Keratinocyte (primary cell): ENCODE results near the gene RNPEPL1. TPM values are rescaled to one million over a fixed set of nuclear protein-coding genes. Genes with fewer than 3 reads are reported as not detected.
A peak's percentile ranks its signal among the peaks of the same experiment; 100 is the strongest.

Source experiments
- DNase-seq: peaks from one replicate; pipeline ENCODE4 v3.0.0-alpha.2; 2011; ENCODE audit warnings: low read depth, missing footprints, low spot score
- FAIRE-seq: peaks from 2 replicates; lab custom pipeline; 2011; peaks lifted over from hg19 to GRCh38; lab: Jason Lieb, UNC
- H2AFZ ChIP-seq: 2 replicates; pipeline ENCODE4 v1.6.0; 2012; ENCODE audit warnings: low read length, control low read depth, inconsistent platforms; ENCODE audit not compliant: control insufficient read depth
- H3K27ac ChIP-seq: 2 replicates; pipeline ENCODE4 v1.5.1; 2011; ENCODE audit warnings: low read length; ENCODE audit not compliant: control insufficient read depth, insufficient read depth
- H3K27me3 ChIP-seq: 3 replicates; pipeline ENCODE4 v1.6.0; 2011; ENCODE audit warnings: low read length; ENCODE audit not compliant: control insufficient read depth, insufficient read depth; ENCODE audit errors: extremely low read depth
- H3K36me3 ChIP-seq, 2 experiments: 2 replicates in 1 of 2; 3 replicates in 1 of 2; pipeline ENCODE4 v1.5.1; 2011; ENCODE audit warnings: low read length in 2 of 2, mild to moderate bottlenecking in 1 of 2; ENCODE audit not compliant: control insufficient read depth in 2 of 2, insufficient read depth in 2 of 2; ENCODE audit errors: extremely low read depth in 1 of 2
- H3K4me1 ChIP-seq: 3 replicates; pipeline ENCODE4 v1.5.1; 2011; ENCODE audit warnings: low read length; ENCODE audit not compliant: control insufficient read depth, insufficient read depth; ENCODE audit errors: extremely low read depth
- H3K4me2 ChIP-seq: 3 replicates; pipeline ENCODE4 v1.6.0; 2011; ENCODE audit warnings: low read depth, low read length; ENCODE audit not compliant: control insufficient read depth, insufficient read depth; ENCODE audit errors: extremely low read depth
- H3K4me3 ChIP-seq, 3 experiments: fragments of 200-600 bp in 1 of 3; sonication (generic) in 1 of 3; 2 replicates in 2 of 3; 3 replicates in 1 of 3; pipeline ENCODE4 v1.5.1; 2011 to 2016; ENCODE audit warnings: low read length in 3 of 3, mild to moderate bottlenecking in 3 of 3, control low read depth in 2 of 3, inconsistent platforms in 1 of 3, low read depth in 1 of 3, mixed read lengths in 1 of 3, mixed run types in 1 of 3, moderate library complexity in 1 of 3; ENCODE audit not compliant: control insufficient read depth in 2 of 3, insufficient read depth in 2 of 3; ENCODE audit errors: extremely low read depth in 1 of 3
- H3K79me2 ChIP-seq: 2 replicates; pipeline ENCODE4 v1.6.0; 2012; ENCODE audit warnings: low read length; ENCODE audit not compliant: control insufficient read depth, insufficient read depth
- H3K9ac ChIP-seq: 3 replicates; pipeline ENCODE4 v1.6.0; 2011; ENCODE audit warnings: low read length; ENCODE audit not compliant: control insufficient read depth, insufficient read depth; ENCODE audit errors: extremely low read depth
- H3K9me1 ChIP-seq: 3 replicates; pipeline ENCODE4 v1.6.0; 2011; ENCODE audit warnings: low read length; ENCODE audit not compliant: control insufficient read depth, insufficient read depth; ENCODE audit errors: extremely low read depth
- H3K9me3 ChIP-seq: 2 replicates; pipeline ENCODE4 v1.5.1; 2012; ENCODE audit warnings: low read depth, low read length; ENCODE audit not compliant: control insufficient read depth
- H4K20me1 ChIP-seq: 3 replicates; pipeline ENCODE4 v1.6.0; 2011; ENCODE audit warnings: low read length; ENCODE audit not compliant: control insufficient read depth, insufficient read depth; ENCODE audit errors: extremely low read depth
- CTCF ChIP-seq, 3 experiments: IDR thresholded peaks in 1 of 3; conservative IDR thresholded peaks in 1 of 3; optimal IDR thresholded peaks in 1 of 3; 2 replicates in 2 of 3; 3 replicates in 1 of 3; pipeline versions ENCODE3 to v1.5.1; 2011; ENCODE audit warnings: low read length in 3 of 3, mild to moderate bottlenecking in 3 of 3, moderate library complexity in 2 of 3, control low read depth in 1 of 3, inconsistent platforms in 1 of 3; ENCODE audit not compliant: insufficient read depth in 2 of 3; ENCODE audit errors: extremely low read depth in 1 of 3
- EZH2 ChIP-seq: IDR thresholded peaks from one replicate; pipeline ENCODE4 v1.6.1; 2012; ENCODE audit warnings: inconsistent platforms, mild to moderate bottlenecking, low read length, moderate library complexity
- dilution Hi-C: fragments of 300-500 bp; cut with MboI; formaldehyde crosslinking; loops from one replicate; pipeline ENCODE4 v1.7.0; 2020; ENCODE audit warnings: low sequenced_read_pairs; ENCODE audit not compliant: extremely low pct_ligation_motif_present
- polyA plus RNA-seq, 5 experiments: library from polyadenylated mRNA; depleted of rRNA in 3 of 5; stranded (reverse) in 3 of 5; stranded (forward) in 1 of 5; unstranded in 1 of 5; fragments of >200 nt; gene quantifications; 1 replicate in 1 of 5; 2 replicates in 3 of 5; 3 replicates in 1 of 5; pipeline versions ENCODE4 v1.2.1 to v1.2.3, GENCODE V29; 2011 to 2012; ENCODE audit warnings: missing spikeins in 2 of 5, low read depth in 1 of 5, low replicate concordance in 1 of 5

The RNPEPL1 gene
- polyA plus RNA-seq, 1 donor (not counting 4 experiments of a cell fraction or from before 2014, with no cell fraction given): 3.7 TPM

GRCh38 chr2:240555541-240556250 lies 12.6 kb upstream of the RNPEPL1 start:
- Histone ChIP-seq H3K79me2 (no peaks in the 10 kb centered on the region), H3K36me3 (peaks cover 5 to 7% of the 10 kb centered on the region in 2 experiments), H3K4me2 (no peak overlapping the region), H3K9me3 (no peaks in the 10 kb centered on the region), H3K27ac (no peak overlapping the region), H3K4me1 (peaks cover 19% of the 10 kb centered on the region), H3K4me3 (no peak overlapping the region), H3K27me3 (no peaks in the 10 kb centered on the region), H3K9me1 (no peaks in the 10 kb centered on the region), H2AFZ (no peak overlapping the region), H3K9ac (no peak overlapping the region), H4K20me1 (no peaks in the 10 kb centered on the region)
- TF ChIP-seq CTCF (optimal IDR thresholded peaks at IDR 0.05 in 1 of 3, IDR thresholded peaks at IDR 0.05 in 1 of 3, conservative IDR thresholded peaks at IDR 0.05 in 1 of 3; ENCODE audit: extremely low read depth in 1 of 3, insufficient read depth in 2 of 3, low read length in 3 of 3): no peak
- TF ChIP-seq EZH2: no peak
- FAIRE-seq (no peak), DNase-seq (no peak)
- dilution Hi-C loops: no loop called here

DNA sequence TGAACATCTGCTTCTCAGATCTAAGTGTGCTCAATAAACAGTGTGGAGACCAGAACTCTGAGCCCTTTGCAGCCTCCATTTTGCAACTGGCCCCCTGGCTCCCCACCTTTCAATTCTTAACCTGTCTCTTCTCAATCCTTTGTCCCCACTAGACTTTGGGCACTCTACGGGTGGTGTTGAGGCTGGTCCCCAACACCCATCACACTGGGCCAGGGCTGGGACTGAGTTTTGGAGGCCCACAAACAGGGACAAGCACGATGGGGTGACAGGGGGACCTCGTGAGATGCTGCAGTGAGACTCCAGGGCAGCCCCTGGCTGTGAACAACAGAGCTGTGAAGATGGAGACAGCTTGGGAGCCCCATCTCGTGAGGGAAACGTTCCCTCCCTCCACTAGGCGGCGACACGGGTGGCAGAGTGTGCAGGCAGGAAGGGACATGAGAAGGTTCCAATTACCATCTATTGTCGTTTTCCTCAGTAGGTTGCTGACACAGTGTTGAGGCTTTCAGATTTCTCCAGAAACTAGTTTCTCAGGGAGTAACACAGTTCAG lies 11.7 kb upstream of the RNPEPL1 start:
- no peaks in the 10 kb centered on the region for H3K27me3 ChIP-seq
- DNase-seq (no peak), FAIRE-seq (peak; percentile 39)
- dilution Hi-C loops: no loop called here
- peaks cover 2% of the 10 kb centered on the region for H3K9me1 ChIP-seq
- H3K36me3 ChIP-seq: peaks cover 3 to 5% of the 10 kb centered on the region in 2 experiments
- no peaks in the 10 kb centered on the region for H3K9me3 ChIP-seq
- peak overlapping the region; percentile 71 for H3K4me2 ChIP-seq
- H3K4me1 ChIP-seq: peaks cover 24% of the 10 kb centered on the region
- no peaks in the 10 kb centered on the region for H3K79me2 ChIP-seq
- no peak overlapping the region for H3K4me3 ChIP-seq
- no peak overlapping the region for H3K9ac ChIP-seq
- TF ChIP-seq CTCF (optimal IDR thresholded peaks at IDR 0.05 in 1 of 3, IDR thresholded peaks at IDR 0.05 in 1 of 3, conservative IDR thresholded peaks at IDR 0.05 in 1 of 3; ENCODE audit: extremely low read depth in 1 of 3, insufficient read depth in 2 of 3, low read length in 3 of 3) (peak; percentile 63 to 83 (median 70)), EZH2 (no peak)
- no peak overlapping the region for H3K27ac ChIP-seq
- H4K20me1 ChIP-seq: no peaks in the 10 kb centered on the region
- H2AFZ ChIP-seq: no peak overlapping the region
